ENCODE data around the gene TGFA. TPM values are rescaled to one million over a fixed set of nuclear protein-coding genes. Genes with fewer than 3 reads are reported as not detected.

TGFA gene
- total and polyA plus RNA-seq, 2 experiments from 2014 or later = 9.2 to 17.3 TPM

- H3K27me3 ChIP-seq (replicated peaks; ENCODE audit: insufficient read depth) = no peaks in the 10 kb centered on the region
- TF ChIP-seq EZH2 (IDR thresholded peaks at IDR 0.05; ENCODE audit: insufficient read depth, poor library complexity, severe bottlenecking) = no peak
- TF ChIP-seq EZH2phosphoT487 (IDR thresholded peaks at IDR 0.05; ENCODE audit: insufficient read depth, low read depth) = no peak
Observed at GRCh38 chr2:70505613-70506391, 47.8 kb downstream of the TGFA start.

GRCh38 chr2:70504750-70505149, 48.9 kb downstream of the TGFA start:
- Histone ChIP-seq H3K27ac (no peak overlapping the region), H3K4me2 (ENCODE audit: unreplicated experiment) (no peak overlapping the region), H2AFZ (no peak overlapping the region), H4K20me1 (ENCODE audit: insufficient read depth) (no peaks in the 10 kb centered on the region), H3K9ac (no peak overlapping the region), H3K79me2 (ENCODE audit: insufficient read depth) (no peaks in the 10 kb centered on the region), H3K27me3 (replicated peaks; ENCODE audit: insufficient read depth) (no peaks in the 10 kb centered on the region), H3K9me2 (ENCODE audit: insufficient read depth) (no peaks in the 10 kb centered on the region), H3K4me3 (no peak overlapping the region), H3K9me3 (ENCODE audit: low read depth) (no peaks in the 10 kb centered on the region), H3K4me1 (ENCODE audit: insufficient read depth) (peaks cover 13% of the 10 kb centered on the region), H3F3A (ENCODE audit: insufficient read depth) (no peaks in the 10 kb centered on the region), H3K36me3 (ENCODE audit: low read depth) (no peaks in the 10 kb centered on the region)
- no peak for DNase-seq
- TF ChIP-seq EZH2phosphoT487 (IDR thresholded peaks at IDR 0.05; ENCODE audit: insufficient read depth, low read depth) (no peak), EZH2 (IDR thresholded peaks at IDR 0.05; ENCODE audit: insufficient read depth, poor library complexity, severe bottlenecking) (no peak)
- in situ Hi-C loops (cut with MboI) = no loop called here

More at GRCh38 chr2:70505613-70506391, 47.8 kb downstream of the TGFA start:
- Histone ChIP-seq H3K4me3 (no peak overlapping the region), H3K9me2 (ENCODE audit: insufficient read depth) (no peaks in the 10 kb centered on the region), H4K20me1 (ENCODE audit: insufficient read depth) (no peaks in the 10 kb centered on the region), H2AFZ (no peak overlapping the region), H3K9ac (no peak overlapping the region), H3K36me3 (ENCODE audit: low read depth) (no peaks in the 10 kb centered on the region), H3F3A (ENCODE audit: insufficient read depth) (no peaks in the 10 kb centered on the region), H3K27ac (no peak overlapping the region), H3K9me3 (ENCODE audit: low read depth) (no peaks in the 10 kb centered on the region), H3K79me2 (ENCODE audit: insufficient read depth) (no peaks in the 10 kb centered on the region), H3K4me1 (ENCODE audit: insufficient read depth) (peaks cover 19% of the 10 kb centered on the region), H3K4me2 (ENCODE audit: unreplicated experiment) (no peak overlapping the region)
- WGBS, 2 experiments (ENCODE audit: low coverage in 1 of 2, low lambda C conversion rate in 2 of 2, missing lambda C conversion rate in 2 of 2) = 88 to 89% methylated on average over 8 of the region's 8 CpGs
- no peak for DNase-seq
- in situ Hi-C loops (cut with MboI) = no loop called here

DNA sequence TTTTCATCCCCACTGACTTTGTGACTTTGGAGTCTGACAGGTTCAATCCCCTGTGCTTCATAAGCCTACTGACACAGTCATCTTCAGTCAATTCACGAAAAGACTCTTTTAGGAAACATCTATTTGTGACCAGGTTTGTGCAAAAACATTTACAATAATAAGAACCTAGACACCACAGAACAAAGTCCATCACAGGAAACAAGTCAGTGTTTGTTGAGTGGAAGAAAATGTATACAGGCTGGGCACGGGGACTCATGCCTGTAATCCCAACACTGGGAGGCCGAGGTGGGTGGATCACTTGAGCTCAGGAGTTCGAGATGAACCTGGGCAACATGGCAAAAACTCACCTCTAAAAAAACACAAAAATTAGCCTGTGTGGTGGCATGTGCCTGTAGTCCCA, 49.7 kb downstream of the TGFA start:
- H3K36me3 ChIP-seq (ENCODE audit: low read depth) = no peaks in the 10 kb centered on the region
- H3K9ac ChIP-seq = no peak overlapping the region
- 0 out of 2 replicates have a peak, but pooled peaks cover 5% of the 10 kb centered on the region for H3K4me1 ChIP-seq (ENCODE audit: insufficient read depth)
- H4K20me1 ChIP-seq (ENCODE audit: insufficient read depth) = no peaks in the 10 kb centered on the region
- WGBS, 2 experiments (ENCODE audit: low coverage in 1 of 2, low lambda C conversion rate in 2 of 2, missing lambda C conversion rate in 2 of 2) = 61 to 72% methylated on average over 4 of the region's 4 CpGs
- H3K9me3 ChIP-seq (ENCODE audit: low read depth) = no peaks in the 10 kb centered on the region
- H3K4me3 ChIP-seq = no peak overlapping the region
- no peak overlapping the region for H3K27ac ChIP-seq
- H3F3A ChIP-seq (ENCODE audit: insufficient read depth) = no peaks in the 10 kb centered on the region
- H2AFZ ChIP-seq = no peak overlapping the region
- no peak for DNase-seq
- no peak overlapping the region for H3K4me2 ChIP-seq (ENCODE audit: unreplicated experiment)
- H3K79me2 ChIP-seq (ENCODE audit: insufficient read depth) = no peaks in the 10 kb centered on the region
- H3K27me3 ChIP-seq (replicated peaks; ENCODE audit: insufficient read depth) = no peaks in the 10 kb centered on the region
- no peaks in the 10 kb centered on the region for H3K9me2 ChIP-seq (ENCODE audit: insufficient read depth)
- no peak for TF ChIP-seq EZH2phosphoT487 (IDR thresholded peaks at IDR 0.05; ENCODE audit: insufficient read depth, low read depth)
- TF ChIP-seq EZH2 (IDR thresholded peaks at IDR 0.05; ENCODE audit: insufficient read depth, poor library complexity, severe bottlenecking) = no peak
- in situ Hi-C loops (cut with MboI) = no loop called here

- Histone ChIP-seq H3K79me2 (ENCODE audit: insufficient read depth) (no peaks in the 10 kb centered on the region), H3K9me3 (ENCODE audit: low read depth) (no peaks in the 10 kb centered on the region), H3K4me1 (ENCODE audit: insufficient read depth) (peaks cover 2% of the 10 kb centered on the region; the same call in 1 of the 2 replicates), H3K27ac (no peak overlapping the region), H3F3A (ENCODE audit: insufficient read depth) (no peaks in the 10 kb centered on the region), H3K4me3 (no peak overlapping the region), H3K36me3 (ENCODE audit: low read depth) (no peaks in the 10 kb centered on the region), H3K4me2 (ENCODE audit: unreplicated experiment) (no peak overlapping the region), H2AFZ (no peak overlapping the region), H3K9ac (no peak overlapping the region), H4K20me1 (ENCODE audit: insufficient read depth) (no peaks in the 10 kb centered on the region), H3K27me3 (replicated peaks; ENCODE audit: insufficient read depth) (no peaks in the 10 kb centered on the region), H3K9me2 (ENCODE audit: insufficient read depth) (no peaks in the 10 kb centered on the region)
- DNase-seq = no peak
- WGBS, 2 experiments (ENCODE audit: low coverage in 1 of 2, low lambda C conversion rate in 2 of 2, missing lambda C conversion rate in 2 of 2) = 67 to 69% methylated on average over 4 of the region's 4 CpGs
- in situ Hi-C loops (cut with MboI) = no loop called here
- TF ChIP-seq EZH2 (IDR thresholded peaks at IDR 0.05; ENCODE audit: insufficient read depth, poor library complexity, severe bottlenecking) (no peak), EZH2phosphoT487 (IDR thresholded peaks at IDR 0.05; ENCODE audit: insufficient read depth, low read depth) (no peak)
Observed at GRCh38 chr2:70501728-70502127, 51.9 kb downstream of the TGFA start.
